A172 (cell line): Measurements from ENCODE around the gene PPM1F. TPM values are rescaled to one million over a fixed set of nuclear protein-coding genes. Genes with fewer than 3 reads are reported as not detected.
"Not testable (repeated sequence)": the region's sequence is repeated elsewhere in the genome, so short reads cannot be mapped to it uniquely, and the experiment has no call there.

ENCODE experiments used
- DNase-seq: peaks from one replicate; pipeline ENCODE4 v3.0.0-alpha.2; 2015; ENCODE audit warnings: low spot score
- total RNA-seq: library from RNA; depleted of rRNA; stranded (reverse); fragments of >200 nt; shearing (Covaris generic); gene quantifications from 2 replicates; pipeline ENCODE4 v1.2.3, GENCODE V29; 2014; rRNA removed

Gene PPM1F
- total RNA-seq, 1 experiment from 2014 or later, result 43.3 TPM

DNA sequence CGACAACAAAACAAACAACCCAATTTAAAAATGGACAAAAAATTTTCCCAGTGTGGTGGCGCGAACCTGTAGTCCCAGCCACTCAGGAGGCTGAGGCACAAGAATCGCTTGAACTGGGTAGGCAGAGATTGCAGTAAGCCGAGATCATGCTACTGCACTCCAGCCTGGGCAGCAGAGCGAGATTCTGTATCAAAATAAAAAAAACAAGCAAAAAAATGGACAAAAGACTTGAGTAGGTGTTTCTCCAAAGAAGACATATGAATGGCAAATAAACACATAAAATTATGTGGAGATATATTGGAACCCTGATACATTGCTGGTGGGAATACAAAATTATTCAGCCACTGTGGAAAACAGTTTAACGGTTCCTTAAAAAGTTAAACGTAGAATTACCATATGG lies 57.8 kb downstream of the PPM1F start:
- no peak for DNase-seq

DNA sequence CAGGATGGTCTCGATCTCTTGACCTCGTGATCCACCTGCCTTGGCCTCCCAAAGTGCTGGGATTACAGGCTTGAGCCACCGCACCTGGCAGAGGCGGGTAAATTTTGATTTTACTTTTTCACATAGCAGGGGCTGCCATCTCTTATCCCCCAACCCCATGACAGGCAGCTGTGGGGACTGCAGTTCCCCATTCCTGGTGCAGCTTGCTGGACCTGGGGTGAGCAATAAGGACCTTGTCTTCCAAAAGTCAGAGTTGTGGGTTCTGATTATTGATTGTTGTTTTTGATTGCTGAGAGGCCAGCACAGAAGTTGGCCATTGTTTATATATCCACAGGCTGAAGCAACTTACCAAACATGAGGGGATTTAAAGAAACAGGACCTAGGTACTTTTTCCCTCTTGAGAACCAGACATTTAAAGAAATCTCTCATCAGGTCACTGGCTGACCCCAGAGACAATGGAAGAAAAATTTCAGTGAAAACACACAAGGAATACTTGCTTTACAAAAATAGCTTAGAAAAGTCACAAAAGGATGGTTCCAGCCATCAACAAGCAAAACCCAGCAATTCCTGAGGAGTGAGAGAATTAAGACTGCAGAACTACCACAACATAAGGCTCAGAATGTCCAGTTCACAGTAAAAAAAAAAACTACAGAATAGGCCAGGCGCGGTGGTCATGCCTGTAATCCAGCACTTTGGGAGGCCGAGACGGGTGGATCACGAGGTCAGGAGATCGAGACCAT lies 63.2 kb downstream of the PPM1F start:
- no peak for DNase-seq

DNA sequence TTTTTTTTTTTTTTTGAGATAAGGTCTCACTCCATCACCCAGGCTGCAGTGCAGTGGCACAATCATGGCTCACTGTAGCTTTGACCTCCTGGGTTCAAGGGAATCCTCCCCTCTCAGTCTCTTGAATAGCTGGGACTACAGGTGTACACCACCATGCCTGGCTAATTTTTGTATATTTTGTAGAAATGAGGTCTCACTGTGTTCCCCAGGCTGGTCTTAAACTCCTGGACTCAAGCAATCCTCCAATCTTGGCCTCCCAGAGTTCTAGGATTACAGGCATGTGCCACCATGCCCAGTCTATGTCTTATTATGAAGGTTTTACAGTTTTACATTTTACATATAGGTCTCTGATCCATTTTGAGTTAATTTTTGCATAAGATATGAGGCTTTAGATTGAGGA lies 64.8 kb downstream of the PPM1F start:
- DNase-seq, result no peak

DNA sequence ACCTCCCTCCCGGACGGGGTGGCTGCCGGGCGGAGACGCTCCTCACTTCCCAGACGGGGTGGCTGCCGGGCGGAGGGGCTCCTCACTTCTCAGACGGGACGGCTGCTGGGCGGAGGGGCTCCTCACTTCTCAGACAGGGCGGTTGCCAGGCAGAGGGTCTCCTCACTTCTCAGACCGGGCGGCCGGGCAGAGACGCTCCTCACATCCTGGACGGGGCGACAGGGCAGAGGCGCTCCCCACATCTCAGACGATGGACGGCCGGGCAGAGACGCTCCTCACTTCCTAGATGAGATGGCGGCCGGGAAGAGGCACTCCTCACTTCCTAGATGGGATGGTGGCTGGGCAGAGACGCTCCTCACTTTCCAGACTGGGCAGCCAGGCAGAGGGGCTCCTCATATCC lies 68.7 kb downstream of the PPM1F start:
- not testable (repeated sequence) for DNase-seq

DNA sequence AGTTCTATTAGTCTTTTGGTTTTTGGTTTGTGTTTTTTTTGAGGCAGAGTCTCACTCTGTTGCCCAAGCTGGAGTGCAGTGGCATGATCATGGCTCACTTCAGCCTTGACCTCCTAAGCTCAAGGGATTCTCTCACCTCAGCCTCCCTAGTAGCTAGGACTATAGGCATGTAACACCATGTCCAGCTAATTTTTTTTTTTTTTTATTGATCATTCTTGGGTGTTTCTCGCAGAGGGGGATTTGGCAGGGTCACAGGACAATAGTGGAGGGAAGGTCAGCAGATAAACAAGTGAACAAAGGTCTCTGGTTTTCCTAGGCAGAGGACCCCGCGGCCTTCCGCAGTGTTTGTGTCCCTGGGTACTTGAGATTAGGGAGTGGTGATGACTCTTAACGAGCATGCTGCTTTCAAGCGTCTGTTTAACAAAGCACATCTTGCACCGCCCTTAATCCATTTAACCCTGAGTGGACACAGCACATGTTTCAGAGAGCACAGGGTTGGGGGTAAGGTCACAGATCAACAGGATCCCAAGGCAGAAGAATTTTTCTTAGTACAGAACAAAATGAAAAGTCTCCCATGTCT lies 69.8 kb downstream of the PPM1F start:
- DNase-seq, result not testable (repeated sequence)

DNA sequence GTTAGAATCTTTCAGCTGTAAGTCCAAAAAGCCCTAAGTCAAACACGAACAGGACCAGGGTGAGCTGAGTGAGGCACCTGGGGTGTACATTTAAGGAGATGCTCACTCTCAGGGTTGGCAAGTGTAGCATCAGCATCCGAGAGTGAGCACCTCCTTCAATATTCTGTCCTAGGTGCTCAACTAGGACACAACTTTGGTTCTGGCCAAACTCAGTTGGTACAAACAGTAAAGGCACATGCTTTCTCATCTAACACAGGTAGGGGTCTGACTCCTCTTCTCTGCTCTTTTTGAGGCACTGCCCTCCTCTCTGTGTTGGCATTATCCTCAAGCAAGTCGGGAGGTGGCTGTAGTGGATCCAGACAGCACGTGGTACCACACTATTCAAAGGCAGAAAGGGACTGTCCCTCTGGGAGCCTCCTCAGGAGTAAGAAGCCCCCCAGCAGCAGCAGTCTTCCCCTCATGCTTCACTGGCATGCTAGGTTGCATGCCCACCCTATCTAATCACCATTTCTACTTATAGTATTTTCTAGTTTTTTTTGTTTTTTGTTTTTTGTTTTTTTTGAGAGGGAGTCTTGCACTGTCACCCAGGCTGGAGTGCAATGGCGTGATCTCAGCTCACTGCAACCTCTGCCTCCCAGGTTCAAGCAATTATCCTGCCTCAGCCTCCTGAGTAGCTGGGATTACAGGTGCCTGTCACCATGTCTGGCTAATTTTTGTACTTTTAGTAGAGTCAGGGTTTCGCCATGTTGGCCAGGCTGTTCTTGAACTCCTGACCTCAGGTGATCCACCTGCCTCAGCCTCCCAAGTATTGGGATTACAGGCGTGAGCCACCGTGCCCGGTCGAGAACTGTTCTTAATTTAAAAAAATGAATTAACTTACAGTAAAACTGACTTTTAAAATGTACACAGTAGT lies 70.6 kb downstream of the PPM1F start:
- no peak for DNase-seq

DNA sequence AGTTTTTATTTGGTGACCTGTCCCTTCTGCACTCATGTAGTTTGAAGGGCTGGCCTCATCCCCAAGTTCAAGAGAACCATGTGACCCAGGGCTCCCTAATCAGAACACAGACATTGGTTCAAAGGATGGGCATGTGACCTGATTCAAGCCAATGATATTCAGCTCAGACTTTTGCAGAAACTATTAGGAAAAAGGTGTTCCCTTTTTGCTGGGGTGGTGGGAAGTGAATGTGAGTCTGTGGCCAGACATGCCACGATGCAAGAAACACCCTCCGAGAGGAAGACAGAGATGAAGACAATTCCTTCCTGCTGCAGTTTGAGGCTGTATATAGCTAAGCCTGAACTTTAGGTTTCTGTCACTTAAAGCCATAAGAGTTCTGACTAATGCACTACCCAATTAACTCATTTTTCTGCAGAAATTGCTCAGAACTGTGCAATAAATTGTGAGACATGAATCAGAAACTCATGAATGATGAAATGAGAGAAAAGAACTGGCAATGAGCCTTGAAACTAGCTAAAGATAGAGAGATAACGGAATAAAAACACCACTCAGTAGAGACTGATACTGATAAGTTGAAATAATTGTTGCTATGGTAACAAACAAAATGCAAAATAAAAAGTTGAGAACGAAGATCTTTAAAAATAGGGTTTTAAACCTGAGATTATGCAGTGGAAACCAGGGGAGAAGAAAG lies 76.0 kb downstream of the PPM1F start:
- no peak for DNase-seq

DNA sequence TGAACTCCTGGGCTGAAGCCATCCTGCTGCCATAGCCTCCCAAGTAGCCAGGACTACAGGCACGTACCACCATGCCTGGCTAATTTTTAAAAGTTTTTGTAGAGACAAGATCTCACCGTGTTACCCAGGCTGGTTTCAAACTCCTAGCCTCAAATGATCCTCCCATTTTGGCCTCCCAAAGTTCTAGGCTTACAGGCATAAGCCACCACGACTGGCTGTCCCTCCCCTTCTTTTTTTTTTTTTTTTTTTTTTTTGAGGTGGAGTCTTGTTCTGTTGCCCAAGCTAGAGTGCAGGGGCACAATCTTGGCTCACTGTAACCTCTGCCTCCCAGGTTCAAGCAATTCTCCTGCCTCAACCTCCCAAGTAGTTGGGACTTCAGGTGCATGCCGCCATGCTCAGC lies 77.7 kb downstream of the PPM1F start:
- not testable (repeated sequence) for DNase-seq

DNA sequence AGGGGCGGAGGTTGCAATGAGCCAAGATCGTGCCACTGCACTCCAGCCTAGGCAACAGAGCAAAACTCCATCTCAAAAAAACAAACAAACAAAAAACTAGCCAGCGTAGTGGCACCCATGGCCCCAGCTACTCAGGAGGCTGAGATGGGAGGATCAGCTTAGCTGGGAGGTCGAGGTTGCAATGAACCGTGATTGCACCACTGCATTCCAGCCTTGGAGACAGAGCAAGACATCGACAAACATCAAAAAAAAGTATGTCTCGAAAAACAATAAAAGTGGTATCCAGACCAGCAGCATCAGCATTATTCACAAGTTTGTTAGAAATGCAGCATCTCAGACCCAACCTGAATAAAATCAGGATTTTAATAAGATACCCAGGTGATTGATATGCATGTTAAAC lies 79.0 kb downstream of the PPM1F start:
- DNase-seq, result no peak

DNA sequence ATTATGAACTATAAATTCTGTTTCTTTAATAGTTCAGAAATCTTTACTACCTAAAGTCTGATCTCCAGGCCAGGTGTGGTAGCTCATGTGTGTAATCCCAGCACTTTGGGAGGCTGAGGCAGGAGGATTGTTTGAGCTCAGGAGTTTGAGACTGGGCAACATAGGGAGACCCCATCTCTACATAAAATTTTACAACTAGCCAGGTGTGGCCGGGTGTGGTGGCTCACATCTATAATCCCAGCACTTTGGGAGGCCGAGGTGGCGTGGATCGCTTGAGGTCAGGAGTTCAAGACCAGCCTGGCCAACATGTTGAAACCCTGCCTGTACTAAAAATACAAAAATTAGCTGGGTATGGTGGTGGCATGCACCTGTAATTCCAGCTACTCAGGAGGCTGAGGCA lies 79.9 kb downstream of the PPM1F start:
- DNase-seq, result not testable (repeated sequence)

Other genes starting within 250 kb of the PPM1F start
- 0.67 and 2.7 TPM in 2 replicates for gene YPEL1, start 217.1 kb downstream of the PPM1F start, total RNA-seq
- gene MAPK1, start 85.2 kb downstream of the PPM1F start, total RNA-seq, result 40.6 and 41.2 TPM in 2 replicates
- 18.8 and 20.5 TPM in 2 replicates for gene TOP3B, start 29.9 kb upstream of the PPM1F start, total RNA-seq